H1 (cell line): Measurements from ENCODE around the gene KPNA6. TPM values are rescaled to one million over a fixed set of nuclear protein-coding genes. Genes with fewer than 3 reads are reported as not detected.

Experiments
- CTCF ChIA-PET: fragments of 300-600 bp; sonication (Branson Sonifier 250); formaldehyde crosslinking; loops from one replicate; lab custom pipeline; 2021; ENCODE audit not compliant: partially characterized antibody; lab: Charles Lee
- POLR2A ChIA-PET: fragments of 300-600 bp; sonication (Branson Sonifier 250); formaldehyde crosslinking; loops from one replicate; lab custom pipeline; 2021; ENCODE audit warnings: inconsistent platforms; ENCODE audit not compliant: partially characterized antibody; lab: Charles Lee
- DNase-seq, 2 experiments: peaks; one replicate each; pipeline versions ENCODE4 v3.0.0 to v3.0.0-alpha.2; 2010 to 2022; ENCODE audit warnings: low spot score in 2 of 2, low read depth in 1 of 2, mixed read lengths in 1 of 2
- FAIRE-seq: peaks from 2 replicates; lab custom pipeline; 2011; peaks lifted over from hg19 to GRCh38; lab: Jason Lieb, UNC
- H2AFZ ChIP-seq: 2 replicates; pipeline ENCODE4 v1.8.1; 2012; ENCODE audit warnings: low read length, inconsistent platforms
- H2AK5ac ChIP-seq: 2 replicates; pipeline ENCODE4 v1.6.1; 2013; ENCODE audit warnings: low read depth, low read length
- H2BK120ac ChIP-seq: replicated peaks from 2 replicates; pipeline ENCODE3; 2013; ENCODE audit warnings: low read depth, low read length, inconsistent platforms
- H2BK12ac ChIP-seq: 2 replicates; pipeline ENCODE4 v1.6.1; 2013; ENCODE audit warnings: low read depth, low read length
- H2BK15ac ChIP-seq: 2 replicates; pipeline ENCODE4 v1.6.1; 2013; ENCODE audit warnings: low read length
- H2BK20ac ChIP-seq: 2 replicates; pipeline ENCODE4 v1.6.1; 2013; ENCODE audit warnings: low read length
- H2BK5ac ChIP-seq: 2 replicates; pipeline ENCODE4 v1.6.1; 2013; ENCODE audit warnings: low read depth, low read length
- H3K14ac ChIP-seq: 2 replicates; pipeline ENCODE4 v1.6.1; 2013; ENCODE audit warnings: inconsistent platforms; ENCODE audit not compliant: insufficient read length
- H3K18ac ChIP-seq: 2 replicates; pipeline ENCODE4 v1.6.1; 2013; ENCODE audit warnings: low read length; ENCODE audit errors: extremely low read depth
- H3K23ac ChIP-seq: 2 replicates; pipeline ENCODE4 v1.6.1; 2013; ENCODE audit warnings: inconsistent platforms; ENCODE audit not compliant: insufficient read length
- H3K23me2 ChIP-seq: 2 replicates; pipeline ENCODE4 v1.6.1; 2013; ENCODE audit warnings: low read depth, low read length
- H3K27ac ChIP-seq: 2 replicates; pipeline ENCODE4 v1.6.1; 2011; ENCODE audit warnings: low read depth, low read length, inconsistent platforms
- H3K27me3 ChIP-seq, 4 experiments: replicated peaks in 1 of 4; 1 replicate in 1 of 4; 2 replicates in 3 of 4; pipeline versions ENCODE4 v1.6.1 to v1.8.1; 2011 to 2013; ENCODE audit warnings: low read length in 3 of 4, mild to moderate bottlenecking in 3 of 4, inconsistent platforms in 2 of 4, mixed read lengths in 2 of 4, moderate library complexity in 1 of 4; ENCODE audit not compliant: control insufficient read depth in 3 of 4, insufficient read depth in 3 of 4; ENCODE audit errors: extremely low read depth in 1 of 4
- H3K36me3 ChIP-seq, 4 experiments: 2 replicates each; pipeline versions ENCODE4 v1.6.1 to v1.8.1; 2011 to 2013; ENCODE audit warnings: mild to moderate bottlenecking in 4 of 4, low read length in 3 of 4, moderate library complexity in 2 of 4, control low read depth in 1 of 4, inconsistent platforms in 1 of 4; ENCODE audit not compliant: insufficient read depth in 4 of 4, control insufficient read depth in 2 of 4
- H3K4ac ChIP-seq: replicated peaks from 2 replicates; pipeline ENCODE3; 2013; ENCODE audit warnings: low read length, low read depth, mixed read lengths, inconsistent platforms; ENCODE audit not compliant: insufficient read length
- H3K4me1 ChIP-seq, 4 experiments: replicated peaks in 1 of 4; 1 replicate in 1 of 4; 2 replicates in 3 of 4; pipeline versions ENCODE4 v1.6.1 to v1.8.1; 2011 to 2013; ENCODE audit warnings: low read length in 3 of 4, inconsistent platforms in 2 of 4, mixed read lengths in 1 of 4; ENCODE audit not compliant: insufficient read depth in 4 of 4, control insufficient read depth in 3 of 4
- H3K4me2 ChIP-seq, 2 experiments: 2 replicates each; pipeline versions ENCODE4 v1.6.1 to v1.8.1; 2011 to 2013; ENCODE audit warnings: low read depth in 2 of 2, low read length in 2 of 2, control low read depth in 1 of 2, inconsistent platforms in 1 of 2, mild to moderate bottlenecking in 1 of 2; ENCODE audit not compliant: insufficient read depth in 1 of 2
- H3K4me3 ChIP-seq, 4 experiments: fragments of 200-600, 300-600 bp in 1 of 4; sonication (generic), shearing (Covaris generic), sonication (Bioruptor Twin) in 1 of 4; 2 replicates each; pipeline versions ENCODE4 v1.5.1 to v1.8.1; 2011 to 2016; ENCODE audit warnings: low read length in 4 of 4, low read depth in 3 of 4, control low read depth in 2 of 4, inconsistent platforms in 2 of 4, mild to moderate bottlenecking in 2 of 4, mixed read lengths in 1 of 4, moderate library complexity in 1 of 4; ENCODE audit not compliant: insufficient read depth in 2 of 4; ENCODE audit errors: extremely low read depth in 1 of 4
- H3K56ac ChIP-seq: replicated peaks from 2 replicates; pipeline ENCODE3; 2013; ENCODE audit warnings: low read depth, mild to moderate bottlenecking, mixed read lengths, low read length, inconsistent platforms; ENCODE audit not compliant: insufficient read length
- H3K79me1 ChIP-seq: 2 replicates; pipeline ENCODE4 v1.6.1; 2013; ENCODE audit warnings: low read depth, low read length, control low read depth
- H3K79me2 ChIP-seq, 2 experiments: 2 replicates each; pipeline versions ENCODE4 v1.6.1 to v1.8.1; 2012 to 2013; ENCODE audit warnings: low read length in 2 of 2, mild to moderate bottlenecking in 2 of 2, inconsistent platforms in 1 of 2; ENCODE audit not compliant: insufficient read depth in 2 of 2, control insufficient read depth in 1 of 2
- H3K9ac ChIP-seq, 4 experiments: replicated peaks in 1 of 4; 1 replicate in 1 of 4; 2 replicates in 3 of 4; pipeline versions ENCODE4 v1.6.1 to v1.8.1; 2011 to 2013; ENCODE audit warnings: low read depth in 3 of 4, low read length in 3 of 4, control low read depth in 2 of 4, mild to moderate bottlenecking in 2 of 4, moderate library complexity in 2 of 4, inconsistent platforms in 1 of 4; ENCODE audit errors: extremely low read depth in 1 of 4
- H3K9me3 ChIP-seq, 2 experiments: 2 replicates each; pipeline versions ENCODE4 v1.6.1 to v1.8.1; 2012 to 2013; ENCODE audit warnings: mild to moderate bottlenecking in 2 of 2, moderate library complexity in 2 of 2, control low read depth in 1 of 2, inconsistent platforms in 1 of 2, low read depth in 1 of 2, low read length in 1 of 2, mixed read lengths in 1 of 2; ENCODE audit not compliant: insufficient read depth in 2 of 2
- H4K20me1 ChIP-seq, 2 experiments: replicated peaks in 1 of 2; 2 replicates each; pipeline versions ENCODE3 to v1.8.1; 2011 to 2013; ENCODE audit warnings: inconsistent platforms in 2 of 2, low read length in 2 of 2, mild to moderate bottlenecking in 1 of 2; ENCODE audit not compliant: insufficient read depth in 2 of 2, control insufficient read depth in 1 of 2
- H4K5ac ChIP-seq: 2 replicates; pipeline ENCODE4 v1.6.1; 2013; ENCODE audit warnings: low read length, low read depth, mixed read lengths, inconsistent platforms; ENCODE audit not compliant: insufficient read length
- H4K8ac ChIP-seq: 2 replicates; pipeline ENCODE4 v1.8.0; 2013; ENCODE audit warnings: mild to moderate bottlenecking, moderate library complexity, low read length, inconsistent platforms; ENCODE audit not compliant: insufficient read depth; ENCODE audit errors: extremely low read depth
- H4K91ac ChIP-seq: replicated peaks from 2 replicates; pipeline ENCODE3; 2013; ENCODE audit warnings: low read length, mixed read lengths, inconsistent platforms; ENCODE audit not compliant: insufficient read length
- ASH2L ChIP-seq: fragments of 200-600, 300-600 bp; sonication (generic); IDR thresholded peaks from one replicate; pipeline ENCODE4 v1.7.1; 2017; ENCODE audit warnings: low read length
- BACH1 ChIP-seq: IDR thresholded peaks from 2 replicates; pipeline ENCODE4 v1.6.1; 2012; ENCODE audit warnings: low read length, improper control_type of control experiment
- CREB1 ChIP-seq: IDR thresholded peaks from 2 replicates; pipeline ENCODE4 v1.6.1; 2012; ENCODE audit warnings: inconsistent platforms
- E2F6 ChIP-seq: IDR thresholded peaks from 2 replicates; pipeline ENCODE4 v1.6.1; 2012; ENCODE audit warnings: inconsistent platforms
- NRF1 ChIP-seq: IDR thresholded peaks from 2 replicates; pipeline ENCODE4 v1.6.1; 2011; ENCODE audit warnings: mild to moderate bottlenecking, low read depth, low read length, improper control_type of control experiment
- PHF8 ChIP-seq: fragments of 200-600 bp; sonication (generic); conservative IDR thresholded peaks from 2 replicates; pipeline ENCODE4 v1.7.1; 2012; ENCODE audit warnings: low read depth, mild to moderate bottlenecking, inconsistent platforms, low read length, moderate library complexity
- POLR2AphosphoS5 ChIP-seq: IDR thresholded peaks from 2 replicates; pipeline ENCODE4 v1.6.1; 2011; ENCODE audit warnings: low read depth, low read length
- SIN3A ChIP-seq, 2 experiments: IDR thresholded peaks in 1 of 2; conservative IDR thresholded peaks in 1 of 2; 2 replicates each; pipeline ENCODE4 v1.6.1; 2011 to 2012; ENCODE audit warnings: low read length in 2 of 2, improper control_type of control experiment in 1 of 2, low read depth in 1 of 2, mild to moderate bottlenecking in 1 of 2
- TAF1 ChIP-seq: IDR thresholded peaks from 2 replicates; pipeline ENCODE4 v1.6.1; 2011; ENCODE audit warnings: mild to moderate bottlenecking, low read depth, low read length
- TCF12 ChIP-seq: IDR thresholded peaks from 2 replicates; pipeline ENCODE4 v1.6.1; 2011; ENCODE audit warnings: low read depth, mild to moderate bottlenecking, low read length
- YY1 ChIP-seq: IDR thresholded peaks from 2 replicates; pipeline ENCODE4 v1.6.1; 2011; ENCODE audit warnings: low read depth, mild to moderate bottlenecking, low read length
- WGBS, 2 experiments: shearing (Covaris generic) in 1 of 2; methylation state at CpG; one replicate each; pipeline versions ENCODE4 v1.1.6 to v1.1.7; 2013 to 2015; ENCODE audit warnings: low lambda C conversion rate in 2 of 2, mixed read lengths in 2 of 2, inconsistent platforms in 1 of 2, low coverage in 1 of 2, missing lambda C conversion rate in 1 of 2; ENCODE audit not compliant: insufficient replicate concordance in 2 of 2, insufficient coverage in 1 of 2, insufficient read length in 1 of 2; ENCODE audit errors: extremely low coverage in 1 of 2, missing lambda C conversion rate in 1 of 2; 5-methylcytosine and 5-hydroxymethylcytosine counted together
- polyA plus RNA-seq, 7 experiments: library from polyadenylated mRNA; depleted of rRNA in 3 of 7; stranded (reverse) in 5 of 7; unstranded in 2 of 7; fragments of >200 nt in 5 of 7; fragments of 200-250 nt in 2 of 7; gene quantifications; 1 replicate in 5 of 7; 2 replicates in 1 of 7; 4 replicates in 1 of 7; pipeline versions ENCODE4 v1.2.1 to v1.2.3, GENCODE V29; 2011 to 2013; ENCODE audit warnings: missing spikeins in 2 of 7, mixed read lengths in 2 of 7
- total RNA-seq: library from RNA; stranded (reverse); fragmentation: NEBNext Ultra II Directional; extraction: Animal tissue kit (Norgen Biotek cat#: 25700); gene quantifications from 2 replicates; pipeline ENCODE4 v1.2.1, GENCODE V29; 2021

The KPNA6 gene
- total and polyA plus RNA-seq, 2 of the 8 experiments (the other 6 are each of a cell fraction or from before 2014, with no cell fraction given) = 24.2 to 120 TPM

GRCh38 chr1:32179443-32180185, 71.8 kb downstream of the KPNA6 start, which contains the start of gene TXLNA:
TXLNA (plus strand) TSS chr1:32179675; CDS start chr1:32180346, 671 bp downstream.
- no peak within 1 kb of the TSS for H2BK20ac ChIP-seq
- no peak within 1 kb of the TSS for H2BK120ac ChIP-seq
- FAIRE-seq = no peak
- H3K4me1 ChIP-seq = peaks cover 8 to 15% (median 10%) of the 10 kb centered on the region in 4 experiments; a peak in 6 of 7 replicates
- no peaks in the 10 kb centered on the region for H3K27me3 ChIP-seq
- H3K56ac ChIP-seq = peak within 1 kb of the TSS; percentile 40
- peak within 1 kb of the TSS; percentile 44 to 89 (median 76) for H3K4me3 ChIP-seq
- H2BK15ac ChIP-seq = no peak within 1 kb of the TSS
- peak within 1 kb of the TSS; percentile 69; the same call in 1 of the 2 replicates for H3K27ac ChIP-seq
- H3K4ac ChIP-seq = peak within 1 kb of the TSS; percentile 46
- peak within 1 kb of the TSS; percentile 82 to 91 for H3K4me2 ChIP-seq
- no peak within 1 kb of the TSS for H3K23ac ChIP-seq
- H4K91ac ChIP-seq = peak within 1 kb of the TSS; percentile 88
- DNase-seq = peak; percentile 77 to 95
- CTCF ChIA-PET = interaction anchor here (1.2 to 1.6 kb wide), 2 partner anchors 36 to 69 kb away, joined by 4 to 5 read pairs; no protein-coding TSS in a partner anchor
- peaks cover 7 to 32% of the 10 kb centered on the region in 2 experiments for H3K79me2 ChIP-seq
- H3K23me2 ChIP-seq = peaks cover 2% of the 10 kb centered on the region; the same call in 1 of the 2 replicates
- H2BK12ac ChIP-seq = 0 out of 2 replicates have a peak within 1 kb of the TSS, but pooled peaks have one; percentile 20
- POLR2A ChIA-PET = interaction anchor here (0.6 to 18.1 kb wide), 27 partner anchors 11 to 471 kb away, joined by 3 to 332 read pairs (median 4); partner anchors contain the start of genes BSDC1, CCDC28B, HDAC1 and IQCC
- peaks cover 3% of the 10 kb centered on the region; the same call in 1 of the 2 replicates for H3K79me1 ChIP-seq
- peak within 1 kb of the TSS; percentile 90 for H4K5ac ChIP-seq
- peak within 1 kb of the TSS; percentile 62; the same call in 1 of the 2 replicates for H2BK5ac ChIP-seq
- WGBS, 2 experiments = 2% methylated on average over 65 of the region's 79 CpGs; no CpG with 5 or more reads in 1 of the 2 experiments
- H3K36me3 ChIP-seq = peaks cover 10 to 30% (median 18%) of the 10 kb centered on the region in 4 experiments
- H3K14ac ChIP-seq = no peak within 1 kb of the TSS
- peak within 1 kb of the TSS; percentile 98 for H3K18ac ChIP-seq
- peak within 1 kb of the TSS; percentile 93 for H2AFZ ChIP-seq
- H4K8ac ChIP-seq = peak within 1 kb of the TSS; percentile 90; the same call in 1 of the 2 replicates
- H2AK5ac ChIP-seq = no peak within 1 kb of the TSS
- peaks cover 0 to 4% of the 10 kb centered on the region in 2 experiments for H4K20me1 ChIP-seq
- H3K9ac ChIP-seq = peak within 1 kb of the TSS; percentile 52 to 67 (median 56); a peak in 6 of 7 replicates
- H3K9me3 ChIP-seq = no peaks in the 10 kb centered on the region
- peak; percentile 82 for TF ChIP-seq POLR2AphosphoS5
- TF ChIP-seq E2F6 = peak; percentile 92
- peak; percentile 87 for TF ChIP-seq PHF8
- TF ChIP-seq TCF12 = 0 out of 2 replicates have a peak, but pooled peaks have one; percentile 1
- TF ChIP-seq SIN3A (conservative IDR thresholded peaks at IDR 0.05 in 1 of 2, IDR thresholded peaks at IDR 0.05 in 1 of 2; ENCODE audit: low read depth in 1 of 2, low read length in 2 of 2) = peak in 1 of 2 experiments; percentile 47; a peak in 1 of 4 replicates
- peak; percentile 6; the same call in 1 of the 2 replicates for TF ChIP-seq YY1
- peak; percentile 86 for TF ChIP-seq TAF1
- TF ChIP-seq BACH1 = peak; percentile 93
- peak; percentile 71 for TF ChIP-seq ASH2L
- peak; percentile 59 for TF ChIP-seq CREB1
- TF ChIP-seq NRF1 = peak; percentile 24
